Trophoblast cell (in vitro differentiated cells and primary cell): ENCODE results near the gene UQCC2.
A peak's percentile ranks its signal among the peaks of the same experiment; 100 is the strongest.

Source experiments
- DNase-seq, 2 donors: peaks; one replicate each; pipeline ENCODE4 v3.0.0-alpha.2; 2016
- H2AFZ ChIP-seq: 2 replicates; pipeline ENCODE4 v1.6.1; 2013; ENCODE audit warnings: low read length, moderate library complexity, mild to moderate bottlenecking; ENCODE audit not compliant: insufficient read depth, poor library complexity
- H2AK5ac ChIP-seq: 2 replicates; pipeline ENCODE4 v1.6.1; 2013; ENCODE audit warnings: mild to moderate bottlenecking, low read length
- H2BK120ac ChIP-seq: 2 replicates; pipeline ENCODE4 v1.6.1; 2013; ENCODE audit warnings: low read length, mild to moderate bottlenecking, moderate library complexity; ENCODE audit not compliant: insufficient read depth, poor library complexity
- H2BK12ac ChIP-seq: 2 replicates; pipeline ENCODE4 v1.6.1; 2013; ENCODE audit warnings: mild to moderate bottlenecking, low read length, moderate library complexity
- H2BK5ac ChIP-seq: 2 replicates; pipeline ENCODE4 v1.6.1; 2013; ENCODE audit warnings: low read length, low read depth, moderate library complexity, mild to moderate bottlenecking; ENCODE audit not compliant: poor library complexity
- H3K14ac ChIP-seq: 2 replicates; pipeline ENCODE4 v1.6.1; 2013; ENCODE audit warnings: mild to moderate bottlenecking, low read length
- H3K18ac ChIP-seq: 2 replicates; pipeline ENCODE4 v1.6.1; 2013; ENCODE audit warnings: mild to moderate bottlenecking, low read length
- H3K23ac ChIP-seq: 2 replicates; pipeline ENCODE4 v1.6.1; 2013; ENCODE audit warnings: low read length
- H3K27ac ChIP-seq: 2 replicates; pipeline ENCODE4 v1.5.1; 2013; ENCODE audit warnings: low read depth, mild to moderate bottlenecking, inconsistent platforms, low read length, moderate library complexity
- H3K27me3 ChIP-seq: 2 replicates; pipeline ENCODE4 v1.6.1; 2013; ENCODE audit warnings: inconsistent platforms, mild to moderate bottlenecking, low read length, moderate library complexity; ENCODE audit not compliant: insufficient read depth
- H3K36me3 ChIP-seq, 2 experiments: 1 replicate in 1 of 2; 2 replicates in 1 of 2; pipeline ENCODE4 v1.6.1; 2013; ENCODE audit warnings: low read length in 2 of 2, mild to moderate bottlenecking in 2 of 2, moderate library complexity in 1 of 2; ENCODE audit not compliant: insufficient read depth in 2 of 2, control insufficient read depth in 1 of 2
- H3K4ac ChIP-seq: 2 replicates; pipeline ENCODE4 v1.6.1; 2013; ENCODE audit warnings: low read depth, mild to moderate bottlenecking, low read length, moderate library complexity
- H3K4me1 ChIP-seq, 2 experiments: 1 replicate in 1 of 2; 2 replicates in 1 of 2; pipeline ENCODE4 v1.6.1; 2013; ENCODE audit warnings: low read length in 2 of 2, mild to moderate bottlenecking in 2 of 2, moderate library complexity in 1 of 2; ENCODE audit not compliant: insufficient read depth in 2 of 2, control insufficient read depth in 1 of 2
- H3K4me2 ChIP-seq: 2 replicates; pipeline ENCODE4 v1.6.1; 2013; ENCODE audit warnings: inconsistent platforms, mild to moderate bottlenecking, low read length, moderate library complexity
- H3K4me3 ChIP-seq: 2 replicates; pipeline ENCODE4 v1.5.1; 2013; ENCODE audit warnings: mild to moderate bottlenecking, low read depth, low read length, inconsistent platforms
- H3K79me1 ChIP-seq: one replicate; pipeline ENCODE4 v1.6.1; 2013; ENCODE audit warnings: low read length
- H3K79me2 ChIP-seq: 2 replicates; pipeline ENCODE4 v1.6.1; 2013; ENCODE audit warnings: low read length, mild to moderate bottlenecking; ENCODE audit not compliant: control insufficient read depth, insufficient read depth, poor library complexity
- H3K9ac ChIP-seq: 2 replicates; pipeline ENCODE4 v1.6.1; 2013; ENCODE audit warnings: mild to moderate bottlenecking, low read length
- H3K9me3 ChIP-seq: 2 replicates; pipeline ENCODE4 v1.6.1; 2013; ENCODE audit warnings: low read depth, mild to moderate bottlenecking, control low read depth, inconsistent platforms, low read length; ENCODE audit not compliant: insufficient read depth
- H4K12ac ChIP-seq: 2 replicates; pipeline ENCODE4 v1.6.1; 2013; ENCODE audit warnings: low read depth, mild to moderate bottlenecking, low read length, moderate library complexity
- H4K8ac ChIP-seq: 2 replicates; pipeline ENCODE4 v1.6.1; 2013; ENCODE audit warnings: low read depth, mild to moderate bottlenecking, low read length, moderate library complexity
- H4K91ac ChIP-seq: one replicate; pipeline ENCODE4 v1.6.1; 2013; ENCODE audit warnings: low read depth, mild to moderate bottlenecking, low read length, moderate library complexity
- WGBS: extraction: QIAGEN DNeasy Blood & Tissue Kit; methylation state at CpG from one replicate; pipeline ENCODE4 v1.1.7; 2013; ENCODE audit warnings: missing lambda C conversion rate; ENCODE audit not compliant: insufficient read length, insufficient coverage; ENCODE audit errors: extremely low coverage; 5-methylcytosine and 5-hydroxymethylcytosine counted together

Gene UQCC2

DNA sequence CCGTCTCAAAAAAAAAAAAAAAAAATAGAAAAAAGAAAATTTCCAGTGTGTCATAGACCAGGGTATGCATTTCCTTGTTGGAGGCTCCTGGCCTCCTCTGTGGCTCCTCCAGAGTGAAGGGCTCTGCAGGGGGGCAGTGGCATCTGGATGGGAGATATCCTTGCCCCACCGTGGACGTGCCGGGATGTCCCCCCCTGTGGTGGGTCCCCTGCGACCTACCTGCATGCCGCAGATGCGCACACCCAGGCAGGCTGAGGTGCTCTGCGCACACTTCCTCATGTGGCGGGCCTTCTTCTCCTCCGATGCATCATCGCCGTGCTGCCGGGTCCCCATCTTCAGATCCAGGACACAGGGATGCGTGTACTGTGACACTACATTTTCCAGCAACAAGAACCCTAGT, 13.7 kb upstream of the UQCC2 start:
- Histone ChIP-seq H3K79me1 (no peaks in the 10 kb centered on the region), H3K9me3 (peaks cover 2% of the 10 kb centered on the region), H2BK12ac (no peak overlapping the region), H2AFZ (no peak overlapping the region), H3K18ac (no peak overlapping the region), H3K23ac (no peak overlapping the region), H3K4me2 (no peak overlapping the region), H4K91ac (no peak overlapping the region), H3K27ac (no peak overlapping the region), H2BK5ac (no peak overlapping the region), H3K79me2 (no peaks in the 10 kb centered on the region), H3K4me3 (no peak overlapping the region), H2AK5ac (no peak overlapping the region), H4K8ac (no peak overlapping the region), H3K9ac (no peak overlapping the region), H3K27me3 (no peaks in the 10 kb centered on the region), H3K4ac (no peak overlapping the region), H3K14ac (no peak overlapping the region), H3K36me3 (no peaks in the 10 kb centered on the region), H2BK120ac (no peak overlapping the region), H3K4me1 (no peaks in the 10 kb centered on the region), H4K12ac (no peak overlapping the region)
- no peak for DNase-seq
- WGBS, result no CpG with 5 or more reads among the region's 14 CpGs

DNA sequence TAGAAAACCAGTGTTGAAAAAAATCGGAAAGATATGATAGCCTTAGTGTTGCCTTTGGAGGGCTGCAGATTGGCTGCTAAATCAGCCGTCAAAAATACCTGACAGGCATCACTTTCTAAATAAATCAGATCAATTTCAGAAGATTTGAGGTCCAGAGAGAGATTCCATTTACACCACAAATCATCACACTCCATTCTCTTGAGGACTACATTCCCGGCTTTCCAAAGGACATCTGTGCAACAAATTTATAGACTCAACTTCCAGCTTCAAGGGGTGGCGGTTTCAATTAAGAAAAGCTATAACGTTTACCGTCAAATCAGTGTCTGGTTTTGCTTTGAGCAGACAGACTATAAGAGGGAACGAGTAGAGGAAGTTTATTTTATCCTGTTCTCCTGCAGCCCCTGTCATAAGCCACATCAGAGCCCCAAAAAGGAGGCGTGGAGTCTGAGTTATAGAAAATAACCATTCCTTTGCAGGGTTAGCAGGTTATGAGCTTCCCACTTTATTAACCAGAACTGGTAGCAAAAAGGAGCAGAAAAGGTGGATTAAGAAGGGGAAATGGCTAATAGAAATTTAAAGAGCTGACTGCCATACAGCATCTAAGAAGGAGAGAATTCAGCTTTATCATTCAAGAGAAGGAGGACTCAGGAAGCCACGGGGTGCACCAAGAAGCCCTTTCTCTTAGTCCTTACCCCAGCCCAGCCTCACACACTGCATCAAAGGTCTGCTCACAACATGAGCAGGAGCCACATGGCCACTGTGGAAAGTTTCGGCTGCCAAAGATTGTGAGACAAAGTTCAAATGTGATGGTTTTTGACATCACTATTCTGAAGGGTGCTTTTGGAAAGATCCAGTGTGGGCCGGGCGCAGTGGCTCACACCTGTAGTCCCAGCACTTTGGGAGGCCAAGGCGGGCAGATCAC, 12.9 kb upstream of the UQCC2 start:
- Histone ChIP-seq H3K79me2 (no peaks in the 10 kb centered on the region), H3K23ac (no peak overlapping the region), H3K4me2 (no peak overlapping the region), H3K9ac (no peak overlapping the region), H2AK5ac (no peak overlapping the region), H3K4ac (no peak overlapping the region), H2AFZ (no peak overlapping the region), H3K27ac (no peak overlapping the region), H4K91ac (no peak overlapping the region), H3K14ac (no peak overlapping the region), H2BK120ac (no peak overlapping the region), H3K18ac (no peak overlapping the region), H2BK12ac (no peak overlapping the region), H3K36me3 (no peaks in the 10 kb centered on the region), H4K8ac (no peak overlapping the region), H3K27me3 (no peaks in the 10 kb centered on the region), H3K4me1 (no peaks in the 10 kb centered on the region), H3K4me3 (no peak overlapping the region), H3K9me3 (peaks cover 1% of the 10 kb centered on the region), H4K12ac (no peak overlapping the region), H2BK5ac (no peak overlapping the region), H3K79me1 (no peaks in the 10 kb centered on the region)
- no peak for DNase-seq
- no CpG with 5 or more reads among the region's 13 CpGs for WGBS

DNA sequence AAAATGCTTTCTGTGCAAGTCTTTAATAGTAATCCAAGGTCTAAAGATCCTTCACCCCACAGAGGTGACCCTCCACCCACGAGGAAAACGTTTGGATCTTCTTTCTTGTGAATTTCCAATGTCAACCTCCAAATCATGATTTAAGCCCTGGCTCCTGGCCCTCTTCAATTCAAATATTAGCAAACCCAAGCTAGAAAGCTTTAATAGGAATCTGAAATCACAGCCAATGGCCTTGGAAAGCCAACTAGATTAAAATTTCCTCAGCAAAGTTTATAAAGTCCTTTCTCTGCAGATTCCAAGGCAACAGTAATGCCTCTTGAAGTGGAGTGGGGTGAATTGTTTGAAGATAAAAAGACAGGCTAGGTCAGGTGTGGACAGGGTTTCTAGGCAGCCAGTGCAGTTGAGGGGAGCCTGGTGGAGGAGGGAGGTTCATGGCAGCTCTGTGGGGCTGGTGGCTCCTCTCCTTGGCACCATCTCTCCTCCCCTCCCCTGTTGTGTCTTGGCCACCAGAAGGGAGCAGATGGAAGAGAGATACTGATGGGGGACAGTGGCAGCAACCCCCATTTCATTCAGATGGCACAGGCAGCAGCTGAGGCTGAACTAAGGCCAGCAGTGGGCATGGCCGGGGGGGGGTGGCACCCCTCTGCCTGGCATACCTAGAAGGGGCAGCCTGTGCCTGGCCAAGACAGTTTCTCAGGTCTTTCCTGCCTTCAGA, 12.0 kb upstream of the UQCC2 start:
- H3K23ac ChIP-seq, result no peak overlapping the region
- H3K27me3 ChIP-seq, result no peaks in the 10 kb centered on the region
- H3K4me1 ChIP-seq, result no peaks in the 10 kb centered on the region
- H2BK12ac ChIP-seq, result no peak overlapping the region
- no peak overlapping the region for H3K4me3 ChIP-seq
- no peaks in the 10 kb centered on the region for H3K79me2 ChIP-seq
- H3K9ac ChIP-seq, result no peak overlapping the region
- no peak overlapping the region for H4K12ac ChIP-seq
- no peak overlapping the region for H2BK120ac ChIP-seq
- no peak overlapping the region for H3K4ac ChIP-seq
- H3K9me3 ChIP-seq, result peaks cover 1% of the 10 kb centered on the region
- H3K14ac ChIP-seq, result no peak overlapping the region
- no CpG with 5 or more reads among the region's 3 CpGs for WGBS
- DNase-seq, result no peak
- H2BK5ac ChIP-seq, result no peak overlapping the region
- H2AK5ac ChIP-seq, result no peak overlapping the region
- H3K4me2 ChIP-seq, result no peak overlapping the region
- H3K36me3 ChIP-seq, result no peaks in the 10 kb centered on the region
- H3K18ac ChIP-seq, result no peak overlapping the region
- H3K27ac ChIP-seq, result no peak overlapping the region
- H4K8ac ChIP-seq, result no peak overlapping the region
- no peak overlapping the region for H2AFZ ChIP-seq
- H3K79me1 ChIP-seq, result no peaks in the 10 kb centered on the region
- no peak overlapping the region for H4K91ac ChIP-seq

DNA sequence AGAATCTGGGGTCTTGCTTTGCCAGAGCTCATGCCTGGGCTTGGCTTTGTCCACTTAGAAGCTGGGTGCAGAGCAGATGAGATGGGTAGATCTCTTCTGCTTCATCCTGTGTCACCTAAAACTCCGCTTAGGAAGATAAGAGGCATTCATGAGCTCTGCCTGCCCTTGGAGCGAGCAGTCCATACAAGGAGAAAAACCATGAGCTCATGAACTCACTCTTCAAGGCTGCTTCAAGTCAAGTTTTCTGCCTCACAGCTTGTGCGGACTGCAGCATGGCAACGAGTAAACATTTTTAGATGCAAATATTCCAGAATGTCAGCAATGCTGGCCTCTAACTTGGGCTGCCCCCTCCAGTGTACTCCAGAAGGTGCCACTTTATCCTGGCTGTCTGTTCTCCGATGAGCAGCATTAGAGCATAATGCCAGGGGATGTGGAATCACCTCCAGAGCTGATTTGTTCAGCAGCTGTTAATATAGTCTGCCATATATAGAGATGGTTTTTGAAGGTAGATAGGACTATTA, 10.7 kb upstream of the UQCC2 start:
- WGBS, result no CpG with 5 or more reads among the region's 5 CpGs
- no peak overlapping the region for H2BK5ac ChIP-seq

More for the DNA sequence above, 10.7 kb upstream of the UQCC2 start:
- H3K23ac ChIP-seq, result no peak overlapping the region
- H4K12ac ChIP-seq, result no peak overlapping the region
- H2BK12ac ChIP-seq, result no peak overlapping the region
- no peak overlapping the region for H4K91ac ChIP-seq
- no peak overlapping the region for H2AFZ ChIP-seq
- DNase-seq, result peak in 1 of 2 donors; percentile 17
- no peak overlapping the region for H3K27ac ChIP-seq
- H3K9me3 ChIP-seq, result no peaks in the 10 kb centered on the region
- H2BK120ac ChIP-seq, result no peak overlapping the region
- H3K18ac ChIP-seq, result no peak overlapping the region
- no peaks in the 10 kb centered on the region for H3K4me1 ChIP-seq
- no peaks in the 10 kb centered on the region for H3K36me3 ChIP-seq
- no peak overlapping the region for H3K4me2 ChIP-seq
- H3K4ac ChIP-seq, result no peak overlapping the region
- H3K79me2 ChIP-seq, result no peaks in the 10 kb centered on the region
- H4K8ac ChIP-seq, result no peak overlapping the region
- H3K27me3 ChIP-seq, result no peaks in the 10 kb centered on the region
- H3K9ac ChIP-seq, result no peak overlapping the region
- no peak overlapping the region for H3K14ac ChIP-seq
- H3K79me1 ChIP-seq, result no peaks in the 10 kb centered on the region
- no peak overlapping the region for H2AK5ac ChIP-seq
- no peak overlapping the region for H3K4me3 ChIP-seq
